Neural progenitor cell (in vitro differentiated cells): Measurements from ENCODE around the gene HTT-AS. TPM values are rescaled to one million over a fixed set of nuclear protein-coding genes. Genes with fewer than 3 reads are reported as not detected.

Source experiments
- DNase-seq: peaks from one replicate; pipeline ENCODE4 v3.0.0-alpha.2; 2016; ENCODE audit warnings: low spot score
- H2AFZ ChIP-seq: fragments of 200-600 bp; sonication (generic); replicated peaks from 2 replicates; pipeline ENCODE4 v1.6.1; 2016; ENCODE audit warnings: antibody characterized with exemption
- H3F3A ChIP-seq: fragments of 200-600 bp; sonication (generic); 2 replicates; pipeline ENCODE4 v1.6.1; 2016; ENCODE audit warnings: antibody characterized with exemption, low read depth
- H3K27ac ChIP-seq: fragments of 200-600 bp; sonication (generic); 2 replicates; pipeline ENCODE4 v1.5.1; 2016; ENCODE audit warnings: mild to moderate bottlenecking
- H3K27me3 ChIP-seq: fragments of 200-600 bp; sonication (generic); 2 replicates; pipeline ENCODE4 v1.6.1; 2016; ENCODE audit warnings: mild to moderate bottlenecking, moderate library complexity
- H3K36me3 ChIP-seq: fragments of 200-600 bp; sonication (generic); 2 replicates; pipeline ENCODE4 v1.5.1; 2016
- H3K4me1 ChIP-seq: fragments of 200-600 bp; sonication (generic); 2 replicates; pipeline ENCODE4 v1.6.1; 2016; ENCODE audit warnings: mixed run types
- H3K4me2 ChIP-seq: fragments of 200-600 bp; sonication (generic); 2 replicates; pipeline ENCODE4 v1.6.1; 2016
- H3K4me3 ChIP-seq: fragments of 200-600 bp; sonication (generic); 2 replicates; pipeline ENCODE4 v1.5.1; 2016
- H3K79me2 ChIP-seq: fragments of 200-600 bp; sonication (generic); 2 replicates; pipeline ENCODE4 v1.6.1; 2016; ENCODE audit warnings: low read depth
- H3K9ac ChIP-seq: fragments of 200-600 bp; sonication (generic); 2 replicates; pipeline ENCODE4 v1.6.1; 2016
- H3K9me3 ChIP-seq: fragments of 200-600 bp; sonication (generic); 2 replicates; pipeline ENCODE4 v1.5.1; 2016; ENCODE audit warnings: low read depth
- H4K20me1 ChIP-seq: fragments of 200-600 bp; sonication (generic); 2 replicates; pipeline ENCODE4 v1.6.1; 2016; ENCODE audit warnings: low read depth
- H3K27ac Mint-ChIP-seq: 3 replicates; pipeline ENCODE4 v1.8.0; 2021; ENCODE audit warnings: mixed read lengths
- H3K27me3 Mint-ChIP-seq: 2 replicates; pipeline ENCODE4 v1.8.0; 2022; ENCODE audit warnings: low read depth, mild to moderate bottlenecking, inconsistent platforms, moderate library complexity, mixed read lengths; ENCODE audit not compliant: insufficient read depth
- H3K36me3 Mint-ChIP-seq: 3 replicates; pipeline ENCODE4 v1.8.0; 2021; ENCODE audit warnings: mixed read lengths
- H3K4me1 Mint-ChIP-seq: 3 replicates; pipeline ENCODE4 v1.8.0; 2021; ENCODE audit warnings: mixed read lengths
- H3K4me3 Mint-ChIP-seq: 3 replicates; pipeline ENCODE4 v1.8.0; 2021; ENCODE audit warnings: mild to moderate bottlenecking, moderate library complexity, mixed read lengths
- H3K9me3 Mint-ChIP-seq: 3 replicates; pipeline ENCODE4 v1.8.0; 2020; ENCODE audit warnings: mixed read lengths
- CTCF ChIP-seq: fragments of 200-600 bp; sonication (generic); IDR thresholded peaks from 2 replicates; pipeline ENCODE4 v1.5.1; 2017; ENCODE audit warnings: antibody characterized with exemption, mild to moderate bottlenecking
- EZH2 ChIP-seq: fragments of 200-600 bp; sonication (generic); IDR thresholded peaks from 2 replicates; pipeline ENCODE4 v1.6.1; 2017; ENCODE audit warnings: antibody characterized with exemption, mild to moderate bottlenecking, moderate library complexity
- EZH2phosphoT487 ChIP-seq: fragments of 200-600 bp; sonication (generic); IDR thresholded peaks from 2 replicates; pipeline ENCODE4 v1.6.1; 2017; ENCODE audit warnings: antibody characterized with exemption
- total RNA-seq: library from RNA; depleted of rRNA; stranded (reverse); fragments of >200 nt; gene quantifications from 2 replicates; pipeline ENCODE4 v1.2.3, GENCODE V29; 2015; ENCODE audit warnings: low replicate concordance

HTT-AS gene
- total RNA-seq, 1 donor from 2014 or later = not detected

- H3K4me1 Mint-ChIP-seq = no peaks in the 10 kb centered on the region
- no peak overlapping the region for H3K27ac Mint-ChIP-seq
- Histone ChIP-seq H3K4me3 (no peak overlapping the region), H3K27ac (no peak overlapping the region), H2AFZ (no peak overlapping the region), H3F3A (no peaks in the 10 kb centered on the region), H3K79me2 (no peaks in the 10 kb centered on the region), H3K4me1 (no peaks in the 10 kb centered on the region), H3K4me2 (no peak overlapping the region), H3K36me3 (no peaks in the 10 kb centered on the region), H3K9ac (no peak overlapping the region), H3K27me3 (no peaks in the 10 kb centered on the region), H3K9me3 (no peaks in the 10 kb centered on the region), H4K20me1 (no peaks in the 10 kb centered on the region)
- no peaks in the 10 kb centered on the region for H3K9me3 Mint-ChIP-seq
- no peak for DNase-seq
- TF ChIP-seq CTCF (no peak), EZH2phosphoT487 (no peak), EZH2 (no peak)
- peaks cover 5% of the 10 kb centered on the region for H3K27me3 Mint-ChIP-seq
- H3K36me3 Mint-ChIP-seq = no peaks in the 10 kb centered on the region
- no peak overlapping the region for H3K4me3 Mint-ChIP-seq
These were observed 33.7 kb downstream of the HTT-AS start for GRCh38 chr4:3040452-3041191.

DNA sequence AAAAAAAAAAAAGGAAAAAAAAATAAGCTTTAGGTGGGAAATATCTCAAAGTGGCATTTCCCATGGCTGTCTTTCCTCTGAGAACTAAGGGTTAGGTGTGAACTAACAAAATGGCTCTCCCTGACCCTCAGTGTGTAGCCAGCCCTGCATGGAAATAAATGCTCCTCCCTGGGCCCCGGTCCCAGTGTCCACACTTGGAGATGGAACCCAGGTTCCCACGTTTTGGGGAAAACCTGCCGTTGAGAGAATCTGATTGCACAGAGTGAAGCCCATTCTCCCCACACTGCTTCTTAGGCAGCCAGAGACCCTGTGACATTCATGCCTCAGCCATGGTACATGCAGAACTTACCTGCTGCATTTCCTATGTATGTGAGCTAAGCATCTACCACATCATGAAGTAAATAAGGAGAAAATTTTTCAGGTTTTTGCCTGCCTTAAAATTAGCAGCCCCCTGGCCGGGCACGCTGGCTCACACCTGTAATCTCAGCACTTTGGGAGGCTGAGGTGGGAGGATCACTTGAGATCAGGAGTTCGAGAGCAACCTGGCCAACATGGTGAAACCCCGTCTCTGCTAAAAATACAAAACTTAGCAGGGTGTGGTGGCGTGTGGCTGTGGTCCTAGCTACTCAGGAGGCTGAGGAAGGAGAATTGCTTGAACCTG, 34.5 kb downstream of the HTT-AS start:
- H3K4me1 Mint-ChIP-seq = no peaks in the 10 kb centered on the region
- no peaks in the 10 kb centered on the region for H3K36me3 Mint-ChIP-seq
- TF ChIP-seq EZH2 (no peak), CTCF (no peak), EZH2phosphoT487 (no peak)
- H3K27ac ChIP-seq = no peak overlapping the region
- H3K4me3 ChIP-seq = no peak overlapping the region
- H3K9me3 ChIP-seq = no peaks in the 10 kb centered on the region
- no peaks in the 10 kb centered on the region for H3K4me1 ChIP-seq
- no peaks in the 10 kb centered on the region for H3F3A ChIP-seq
- H3K27ac Mint-ChIP-seq = no peak overlapping the region
- H3K36me3 ChIP-seq = no peaks in the 10 kb centered on the region
- H2AFZ ChIP-seq = no peak overlapping the region
- no peak overlapping the region for H3K4me3 Mint-ChIP-seq
- no peaks in the 10 kb centered on the region for H3K9me3 Mint-ChIP-seq
- H4K20me1 ChIP-seq = no peaks in the 10 kb centered on the region
- H3K79me2 ChIP-seq = no peaks in the 10 kb centered on the region
- peaks cover 3% of the 10 kb centered on the region for H3K27me3 Mint-ChIP-seq
- no peak overlapping the region for H3K9ac ChIP-seq
- H3K4me2 ChIP-seq = no peak overlapping the region
- H3K27me3 ChIP-seq = no peaks in the 10 kb centered on the region
- DNase-seq = no peak

DNA sequence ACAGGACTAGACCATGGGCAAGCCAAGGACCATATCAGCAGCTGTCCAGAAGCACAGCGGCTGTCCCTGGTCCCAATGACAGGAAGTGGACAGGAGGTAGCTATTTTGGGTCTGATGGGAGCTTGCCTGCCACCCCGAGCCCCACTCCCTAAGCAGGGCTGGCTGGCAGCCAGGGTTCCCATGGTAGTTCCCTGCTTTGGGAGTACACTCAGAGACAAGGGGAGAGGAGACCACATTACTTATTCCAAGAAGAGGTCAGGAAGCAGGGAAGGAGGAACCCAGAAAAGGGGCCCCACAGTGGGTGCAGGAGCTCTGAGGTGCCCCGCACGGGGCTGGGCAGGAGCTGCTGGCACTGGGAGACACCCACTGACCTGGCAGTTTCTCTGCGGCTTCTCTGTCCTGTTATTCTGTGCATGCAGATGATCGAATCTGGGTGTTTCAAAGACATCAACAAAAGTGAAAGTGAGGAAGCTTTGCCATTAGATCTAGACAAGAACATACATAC, 36.3 kb downstream of the HTT-AS start:
- no peaks in the 10 kb centered on the region for H3K9me3 Mint-ChIP-seq
- Histone ChIP-seq H3K4me1 (peaks cover under 1% of the 10 kb centered on the region), H3K27ac (no peak overlapping the region)

More for the DNA sequence above, 36.3 kb downstream of the HTT-AS start:
- H3K36me3 Mint-ChIP-seq = no peaks in the 10 kb centered on the region
- Histone ChIP-seq H3K9me3 (no peaks in the 10 kb centered on the region), H3K79me2 (no peaks in the 10 kb centered on the region), H3K36me3 (no peaks in the 10 kb centered on the region), H3K4me2 (no peak overlapping the region), H3K9ac (no peak overlapping the region), H2AFZ (no peak overlapping the region), H3F3A (no peaks in the 10 kb centered on the region), H3K27me3 (no peaks in the 10 kb centered on the region), H4K20me1 (no peaks in the 10 kb centered on the region), H3K4me3 (no peak overlapping the region)
- peaks cover 3% of the 10 kb centered on the region for H3K27me3 Mint-ChIP-seq
- no peak overlapping the region for H3K4me3 Mint-ChIP-seq
- peaks cover 4% of the 10 kb centered on the region for H3K4me1 Mint-ChIP-seq
- TF ChIP-seq EZH2phosphoT487 = no peak
- TF ChIP-seq EZH2 = no peak
- no peak for TF ChIP-seq CTCF
- H3K27ac Mint-ChIP-seq = no peak overlapping the region
- no peak for DNase-seq
